GM12872 (cell line): ENCODE measurements around the gene CPA1.

Experiments used
- TF ChIP-seq, protein P1 (sequence below): IDR thresholded peaks from 3 replicates; pipeline ENCODE4 v1.5.1; 2011; ENCODE audit warnings: low read depth, mild to moderate bottlenecking, low read length, moderate library complexity; ENCODE audit not compliant: insufficient read depth

CPA1 gene

GRCh38 chr7:130365088-130365487 is 15.2 kb upstream of the CPA1 start:
- TF ChIP-seq, protein P1, sequence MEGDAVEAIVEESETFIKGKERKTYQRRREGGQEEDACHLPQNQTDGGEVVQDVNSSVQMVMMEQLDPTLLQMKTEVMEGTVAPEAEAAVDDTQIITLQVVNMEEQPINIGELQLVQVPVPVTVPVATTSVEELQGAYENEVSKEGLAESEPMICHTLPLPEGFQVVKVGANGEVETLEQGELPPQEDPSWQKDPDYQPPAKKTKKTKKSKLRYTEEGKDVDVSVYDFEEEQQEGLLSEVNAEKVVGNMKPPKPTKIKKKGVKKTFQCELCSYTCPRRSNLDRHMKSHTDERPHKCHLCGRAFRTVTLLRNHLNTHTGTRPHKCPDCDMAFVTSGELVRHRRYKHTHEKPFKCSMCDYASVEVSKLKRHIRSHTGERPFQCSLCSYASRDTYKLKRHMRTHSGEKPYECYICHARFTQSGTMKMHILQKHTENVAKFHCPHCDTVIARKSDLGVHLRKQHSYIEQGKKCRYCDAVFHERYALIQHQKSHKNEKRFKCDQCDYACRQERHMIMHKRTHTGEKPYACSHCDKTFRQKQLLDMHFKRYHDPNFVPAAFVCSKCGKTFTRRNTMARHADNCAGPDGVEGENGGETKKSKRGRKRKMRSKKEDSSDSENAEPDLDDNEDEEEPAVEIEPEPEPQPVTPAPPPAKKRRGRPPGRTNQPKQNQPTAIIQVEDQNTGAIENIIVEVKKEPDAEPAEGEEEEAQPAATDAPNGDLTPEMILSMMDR = no peak

DNA sequence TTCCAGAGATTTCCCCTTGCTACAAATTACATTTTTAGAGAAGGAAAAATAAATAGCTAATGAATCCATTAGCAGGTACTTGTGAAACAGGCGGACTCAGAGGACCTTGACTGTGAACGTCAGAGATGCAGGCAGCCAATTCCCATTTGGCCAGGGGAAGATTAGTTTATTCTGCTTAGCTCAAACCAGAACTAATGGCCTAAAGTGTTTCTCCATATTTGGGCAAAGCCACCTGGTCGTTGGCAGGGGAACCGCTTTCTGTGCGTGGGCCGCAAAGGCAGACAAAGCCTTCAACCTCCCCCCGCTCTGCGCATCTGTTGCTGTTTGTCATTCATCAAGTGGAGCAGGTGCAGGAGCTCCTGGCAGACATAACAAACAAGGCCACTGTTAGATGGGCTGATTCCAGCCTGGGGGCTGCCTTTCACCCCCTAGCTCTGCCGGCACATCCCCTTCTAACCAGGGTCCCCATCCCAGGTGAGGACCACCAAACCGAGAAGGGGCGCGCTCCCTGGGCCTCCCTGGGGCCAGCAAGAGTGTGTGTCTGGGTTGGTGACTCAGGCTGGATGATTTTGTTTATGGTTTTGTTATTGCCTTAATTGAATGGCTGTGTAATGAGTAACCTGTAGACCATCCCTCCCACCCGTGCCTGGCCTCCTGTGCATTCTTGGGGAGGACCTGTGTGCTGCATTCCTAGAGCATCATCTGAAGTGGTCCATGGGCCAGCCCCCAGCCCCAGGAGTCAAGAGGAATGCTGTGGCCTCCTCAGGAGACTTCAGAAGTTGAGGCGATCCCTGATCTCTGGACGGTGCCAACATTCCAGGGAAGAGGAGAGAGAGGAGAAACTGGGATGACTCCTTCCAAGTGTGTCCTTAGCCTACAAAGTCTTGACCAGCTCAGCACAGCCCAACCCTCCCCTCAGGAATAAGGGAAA is 14.5 kb upstream of the CPA1 start:
- TF ChIP-seq, protein P1 = no peak

DNA sequence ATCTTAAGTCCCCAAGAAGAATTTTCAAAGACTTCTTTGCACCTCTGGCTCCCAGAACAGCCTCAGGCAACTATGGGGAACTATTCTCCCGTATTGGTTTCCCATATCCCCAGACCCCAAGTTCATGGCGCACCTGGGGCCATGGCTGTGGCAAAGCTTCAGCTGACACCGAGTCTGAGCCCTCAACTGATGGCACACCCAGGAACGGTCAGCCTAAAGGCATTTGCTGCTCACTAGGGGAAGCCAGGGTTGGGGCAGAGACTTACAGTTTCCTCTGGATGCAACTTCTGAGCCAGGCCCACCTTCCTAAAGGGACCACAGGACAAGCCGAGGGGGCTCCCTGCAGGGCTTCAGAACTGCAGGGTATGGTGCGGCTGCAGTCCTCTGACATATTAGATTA is 13.7 kb upstream of the CPA1 start:
- TF ChIP-seq, protein P1 = no peak

DNA sequence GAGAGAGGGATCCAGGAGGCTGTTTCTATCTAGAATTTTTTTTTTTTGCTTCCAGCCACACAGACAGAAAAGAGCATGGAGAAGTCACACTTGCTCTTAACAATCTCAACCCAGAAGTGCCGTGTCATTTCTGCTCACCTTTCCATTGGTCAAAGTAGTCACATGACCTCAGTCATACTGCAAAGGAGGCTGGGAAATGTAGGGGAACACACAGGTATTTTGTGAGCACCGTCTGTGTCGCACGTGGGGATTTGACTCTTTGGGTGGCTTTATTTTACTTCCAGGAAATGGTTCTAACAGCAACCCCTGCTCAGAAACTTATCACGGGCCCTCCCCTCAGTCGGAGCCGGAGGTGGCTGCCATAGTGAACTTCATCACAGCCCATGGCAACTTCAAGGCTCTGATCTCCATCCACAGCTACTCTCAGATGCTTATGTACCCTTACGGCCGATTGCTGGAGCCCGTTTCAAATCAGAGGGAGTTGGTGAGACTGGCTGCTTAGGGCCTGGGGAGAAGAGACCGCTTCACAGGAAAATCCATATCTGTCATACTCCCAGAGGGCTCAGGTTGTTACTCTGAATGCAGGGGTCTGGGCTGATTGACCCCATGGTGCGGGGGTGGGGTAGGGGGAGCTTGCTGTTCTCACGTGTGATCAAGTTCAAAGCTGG is 13.1 kb upstream of the CPA1 start:
- TF ChIP-seq, protein P1 = no peak

DNA sequence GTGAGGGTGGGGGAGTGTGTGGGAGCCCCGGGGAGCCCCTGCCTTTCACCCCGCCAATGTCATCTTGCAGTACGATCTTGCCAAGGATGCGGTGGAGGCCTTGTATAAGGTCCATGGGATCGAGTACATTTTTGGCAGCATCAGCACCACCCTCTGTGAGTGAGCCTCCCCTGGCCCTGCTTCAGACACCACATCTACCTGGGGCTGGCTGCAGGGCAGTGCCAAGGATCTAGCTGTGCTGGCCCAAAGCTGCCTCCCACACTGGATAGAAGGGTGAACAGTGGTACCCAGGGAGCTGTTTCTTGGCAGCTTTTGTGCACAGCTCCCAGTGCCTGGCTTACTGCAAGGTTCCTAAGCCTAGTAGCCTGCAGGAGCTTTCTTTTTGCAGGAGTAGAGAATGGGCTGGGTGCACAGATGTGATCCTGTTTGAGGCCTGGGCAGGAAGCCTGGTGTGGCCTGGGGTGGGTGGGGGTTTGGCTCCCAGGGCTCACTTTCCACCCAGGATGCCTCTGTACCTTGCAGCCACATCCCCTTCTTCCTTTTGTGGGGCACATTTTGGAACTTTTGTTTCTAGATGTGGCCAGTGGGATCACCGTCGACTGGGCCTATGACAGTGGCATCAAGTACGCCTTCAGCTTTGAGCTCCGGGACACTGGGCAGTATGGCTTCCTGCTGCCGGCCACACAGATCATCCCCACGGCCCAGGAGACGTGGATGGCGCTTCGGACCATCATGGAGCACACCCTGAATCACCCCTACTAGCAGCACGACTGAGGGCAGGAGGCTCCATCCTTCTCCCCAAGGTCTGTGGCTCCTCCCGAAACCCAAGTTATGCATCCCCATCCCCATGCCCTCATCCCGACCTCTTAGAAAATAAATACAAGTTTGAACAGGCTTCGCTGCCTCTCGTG is 12.2 kb upstream of the CPA1 start:
- TF ChIP-seq, protein P1 = no peak

GRCh38 chr7:130369110-130369711 is 11.1 kb upstream of the CPA1 start:
- TF ChIP-seq, protein P1 = no peak
